Coronary artery (tissue), 2 donors: ENCODE data around the gene DRGX.

Experiments used
- DNase-seq: peaks from one replicate; pipeline ENCODE4 v3.0.0-alpha.2; 2017; ENCODE audit warnings: low spot score
- H3K27ac ChIP-seq, 2 donors: fragments of 200-600 bp; sonication (generic); one replicate each; pipeline ENCODE4 v1.5.1; 2016 to 2019
- H3K4me3 ChIP-seq: fragments of 200-600 bp; sonication (generic); 2 replicates; pipeline ENCODE4 v1.5.1; 2016; ENCODE audit warnings: mild to moderate bottlenecking, moderate library complexity
- CTCF ChIP-seq: fragments of 200-600 bp; sonication (generic); IDR thresholded peaks from one replicate; pipeline ENCODE4 v1.5.1; 2019; ENCODE audit warnings: antibody characterized with exemption

Gene DRGX

DNA sequence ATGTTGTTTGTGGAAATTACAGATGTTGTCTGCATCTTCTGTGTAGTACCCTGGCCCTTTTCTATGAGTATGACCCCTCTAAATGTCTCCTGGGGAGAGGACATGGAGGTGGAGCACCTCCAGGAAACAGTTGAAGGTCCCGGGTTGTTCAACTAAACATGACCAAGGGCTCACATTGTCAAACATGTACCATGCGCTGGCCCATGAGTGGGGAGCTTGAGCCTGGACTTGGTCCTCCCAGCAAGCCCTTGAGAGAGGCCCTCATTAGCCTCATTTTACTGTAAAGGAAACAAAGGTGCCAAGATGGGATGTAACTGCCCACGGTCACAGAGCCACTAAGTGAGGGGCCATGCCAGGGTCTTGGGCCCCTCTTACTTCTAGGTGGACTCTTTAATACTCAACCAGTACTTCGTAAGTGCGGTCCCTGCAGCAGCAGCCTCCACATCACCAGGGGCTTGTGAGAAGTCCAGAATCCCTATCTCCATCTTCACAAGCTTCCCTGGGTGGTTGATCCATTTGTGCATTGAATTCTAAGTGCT is 65.7 kb downstream of the DRGX start:
- Histone ChIP-seq H3K4me3 (no peak overlapping the region), H3K27ac (no peak overlapping the region)
- DNase-seq: peak; percentile 45
- no peak for TF ChIP-seq CTCF

GRCh38 chr10:49329146-49329505 is 66.8 kb downstream of the DRGX start:
- Histone ChIP-seq H3K27ac (no peak overlapping the region), H3K4me3 (no peak overlapping the region)
- no peak for TF ChIP-seq CTCF
- DNase-seq: no peak

- TF ChIP-seq CTCF: no peak
- DNase-seq: peak; percentile 38
Measured at GRCh38 chr10:49328401-49329145, 67.3 kb downstream of the DRGX start.

DNA sequence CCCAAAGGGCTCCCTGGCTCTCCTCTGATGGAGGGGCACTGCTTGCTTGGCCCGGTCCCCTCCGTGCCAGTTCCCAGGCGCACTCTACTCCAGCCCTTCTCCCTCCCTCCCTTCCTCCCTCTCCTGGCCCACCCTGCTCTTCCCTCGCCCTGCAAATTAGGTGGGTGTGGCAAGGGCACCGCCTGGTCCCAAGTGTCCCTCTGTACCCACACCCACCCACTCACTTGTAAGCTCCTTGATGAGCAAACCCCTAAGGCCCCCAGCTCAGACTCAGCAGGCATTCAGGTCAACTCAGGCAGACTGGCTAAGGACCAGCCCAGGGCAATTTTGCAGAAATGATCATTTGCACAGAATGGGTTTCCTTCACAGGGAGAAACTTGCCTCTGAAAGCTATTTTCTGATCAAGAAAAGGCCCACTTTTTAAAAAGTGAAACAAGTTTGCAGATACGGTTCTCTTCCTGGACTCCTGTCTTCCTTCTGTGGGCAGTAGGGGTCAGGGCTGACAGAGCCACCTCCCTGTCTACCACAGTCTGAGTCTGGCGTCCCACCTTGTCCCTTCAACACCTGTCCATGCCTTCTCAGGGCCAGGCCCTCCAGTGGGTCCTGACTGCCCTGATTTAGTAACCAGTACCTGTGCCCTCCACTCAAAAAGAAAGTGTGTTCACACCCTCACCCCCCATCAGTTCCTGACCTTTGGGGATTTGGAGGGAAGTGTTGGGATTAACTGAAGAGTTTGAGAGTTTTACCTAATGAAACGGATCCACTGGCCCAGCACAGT is 68.7 kb downstream of the DRGX start:
- peak; percentile 46 for DNase-seq
- no peak overlapping the region for H3K27ac ChIP-seq
- TF ChIP-seq CTCF: no peak
- no peak overlapping the region for H3K4me3 ChIP-seq

More at GRCh38 chr10:49328401-49329145, 67.3 kb downstream of the DRGX start:
- no peak overlapping the region for H3K27ac ChIP-seq
- H3K4me3 ChIP-seq: no peak overlapping the region

GRCh38 chr10:49325916-49326783 is 69.7 kb downstream of the DRGX start:
- peak; percentile 69 for DNase-seq
- Histone ChIP-seq H3K4me3 (no peak overlapping the region), H3K27ac (no peak overlapping the region)
- TF ChIP-seq CTCF: no peak

GRCh38 chr10:49325131-49325915 is 70.6 kb downstream of the DRGX start:
- no peak overlapping the region for H3K4me3 ChIP-seq
- DNase-seq: peak; percentile 71
- TF ChIP-seq CTCF: no peak
- no peak overlapping the region for H3K27ac ChIP-seq
